GM12878 (cell line): ENCODE data around the gene PROM1. TPM values are rescaled to one million over a fixed set of nuclear protein-coding genes. Genes with fewer than 3 reads are reported as not detected.

Experiments
- ATAC-seq: fragments of 200-7000 bp; cut with Tn5 transposase; 3 replicates; pipeline ENCODE4 v1.9.1; 2020; ENCODE audit warnings: mild to moderate bottlenecking, moderate library complexity
- Bru-seq: library from RNA; stranded (reverse); fragments of 400-500 nt; gene quantifications from one replicate; lab custom pipeline; 2021; lab: Mats Ljungman, UMichigan
- BruChase-seq, 2 experiments: library from RNA; stranded (reverse); fragments of 400-500 nt; gene quantifications; one replicate each; lab custom pipeline; 2021; lab: Mats Ljungman, UMichigan
- BruUV-seq: library from RNA; stranded (reverse); fragments of 400-500 nt; replicated peaks from 2 replicates; lab custom pipeline; 2021; lab: Mats Ljungman, UMichigan
- CTCF ChIA-PET: fragments of 300-600 bp; sonication (Branson Sonifier 250); formaldehyde crosslinking; extraction: SDS; loops from one replicate; lab custom pipeline; 2021; ENCODE audit warnings: inconsistent platforms; lab: Yijun Ruan, JAX
- POLR2A ChIA-PET: fragments of 350-600 bp; formaldehyde crosslinking; extraction: SDS; loops from one replicate; lab custom pipeline; 2021; ENCODE audit warnings: inconsistent platforms; lab: Charles Lee
- RAD21 ChIA-PET: fragments of 300-600 bp; sonication (Branson Sonifier 250); formaldehyde crosslinking; loops from one replicate; lab custom pipeline; 2023; ENCODE audit warnings: antibody characterized with exemption; ENCODE audit not compliant: unreplicated experiment; lab: Charles Lee
- SMC1A ChIA-PET: fragments of 300-600 bp; sonication (Branson Sonifier 250); formaldehyde crosslinking; loops from one replicate; lab custom pipeline; 2023; ENCODE audit not compliant: unreplicated experiment, uncharacterized antibody; lab: Charles Lee
- DNase-seq: peaks from one replicate; pipeline ENCODE4 v3.0.0-alpha.2; 2011; ENCODE audit warnings: low read depth, low spot score
- FAIRE-seq: peaks from 3 replicates; lab custom pipeline; 2011; peaks lifted over from hg19 to GRCh38; lab: Jason Lieb, UNC
- H2AFZ ChIP-seq: 2 replicates; pipeline ENCODE4 v1.6.0; 2011; ENCODE audit warnings: low read depth, low read length, control low read depth; ENCODE audit not compliant: control insufficient read depth
- H3K27ac ChIP-seq: 2 replicates; pipeline ENCODE4 v1.5.1; 2011; ENCODE audit warnings: control low read depth; ENCODE audit not compliant: control insufficient read depth, insufficient read depth
- H3K27me3 ChIP-seq, 2 experiments: replicated peaks in 1 of 2; 2 replicates each; pipeline versions ENCODE4 v1.6.0 to v1.6.1; 2011; ENCODE audit warnings: low read length in 1 of 2; ENCODE audit not compliant: control insufficient read depth in 2 of 2, insufficient read depth in 2 of 2
- H3K36me3 ChIP-seq, 2 experiments: 2 replicates each; pipeline ENCODE4 v1.5.1; 2011; ENCODE audit warnings: low read length in 1 of 2; ENCODE audit not compliant: control insufficient read depth in 2 of 2, insufficient read depth in 2 of 2
- H3K4me1 ChIP-seq: 2 replicates; pipeline ENCODE4 v1.6.1; 2011; ENCODE audit warnings: mild to moderate bottlenecking, low read length, moderate library complexity, mixed read lengths; ENCODE audit not compliant: control insufficient read depth, insufficient read depth
- H3K4me2 ChIP-seq: 2 replicates; pipeline ENCODE4 v1.6.0; 2011; ENCODE audit warnings: control low read depth; ENCODE audit not compliant: control insufficient read depth, insufficient read depth
- H3K4me3 ChIP-seq: fragments of 200-600 bp; sonication (generic); 2 replicates; pipeline ENCODE4 v1.5.1; 2016
- H3K79me2 ChIP-seq: 2 replicates; pipeline ENCODE4 v1.6.0; 2011; ENCODE audit warnings: low read length; ENCODE audit not compliant: control insufficient read depth, insufficient read depth
- H3K9ac ChIP-seq: 2 replicates; pipeline ENCODE4 v1.8.0; 2011; ENCODE audit warnings: low read length, control low read depth, mixed read lengths; ENCODE audit not compliant: control insufficient read depth, insufficient read depth
- H3K9me3 ChIP-seq: replicated peaks from 3 replicates; pipeline ENCODE4 v1.5.1; 2011; ENCODE audit warnings: mild to moderate bottlenecking, low read length; ENCODE audit not compliant: control insufficient read depth, insufficient read depth
- H4K20me1 ChIP-seq: 2 replicates; pipeline ENCODE4 v1.6.0; 2011; ENCODE audit not compliant: control insufficient read depth, insufficient read depth
- SIX5 ChIP-seq: IDR thresholded peaks from 2 replicates; pipeline ENCODE4 v1.6.1; 2011; ENCODE audit warnings: mild to moderate bottlenecking, low read depth, low read length, moderate library complexity; ENCODE audit not compliant: severe bottlenecking
- SUZ12 ChIP-seq: fragments of 200-600 bp; sonication (generic); IDR thresholded peaks from one replicate; pipeline ENCODE4 v1.6.1; 2018; ENCODE audit warnings: antibody characterized with exemption, mild to moderate bottlenecking; ENCODE audit not compliant: unreplicated experiment
- WGBS: methylation state at CpG from one replicate; pipeline ENCODE4 v1.1.6; 2016; ENCODE audit warnings: low lambda C conversion rate; ENCODE audit not compliant: insufficient replicate concordance, insufficient coverage; ENCODE audit errors: missing lambda C conversion rate; 5-methylcytosine and 5-hydroxymethylcytosine counted together
- in situ Hi-C: fragments of 300-500 bp; cut with MboI; formaldehyde crosslinking; loops from 9 replicates; pipeline ENCODE4 v1.14.3; 2018; ENCODE audit warnings: mixed read lengths
- intact Hi-C: fragments of 100-400 bp; cut with micrococcal nuclease; formaldehyde crosslinking; loops from one replicate; pipeline ENCODE4 v1.14.2; 2022; ENCODE audit not compliant: unreplicated experiment
- long read RNA-seq, 2 experiments: library from polyadenylated mRNA; unstranded; transcript quantifications; one replicate each; pipeline ENCODE4 v2.0.0, GENCODE V29; 2019 to 2020
- polyA minus RNA-seq, 3 experiments: library from RNA; depleted of rRNA, polyadenylated mRNA; stranded (reverse); fragments of >200 nt; gene quantifications; 2 replicates each; pipeline ENCODE4 v1.2.3, GENCODE V29; 2011
- polyA plus RNA-seq, 11 experiments: library from polyadenylated mRNA; depleted of rRNA in 4 of 11; unstranded in 6 of 11; stranded (reverse) in 5 of 11; fragments of >200 nt; fragmentation: Nextera tagmentation in 4 of 11; fragmentation: Illumina TruSeq in 1 of 11; extraction: Ambion mirVana in 4 of 11; extraction: Trizol in 1 of 11; gene quantifications; 1 replicate in 1 of 11; 2 replicates in 10 of 11; pipeline versions ENCODE4 v1.2.1 to v1.2.3, GENCODE V29; 2011 to 2016; ENCODE audit warnings: inconsistent platforms in 2 of 11, missing spikeins in 2 of 11, low read depth in 1 of 11
- total RNA-seq, 4 experiments: library from RNA; depleted of rRNA in 3 of 4; stranded (reverse); fragments of >200 nt in 3 of 4; fragmentation: Illumina TruSeq in 1 of 4; extraction: Trizol in 1 of 4; gene quantifications; 2 replicates each; pipeline versions ENCODE4 v1.2.1 to v1.2.3, GENCODE V29; 2013 to 2021

The PROM1 gene
- 0.56 and 0.71 TPM in 2 replicates for total RNA-seq (2013; cell fraction: nucleolus; rRNA removed)
- total RNA-seq (2014; rRNA removed) (not detected in 2 replicates), total RNA-seq (2014; rRNA removed; fragmentation: Illumina TruSeq; extraction: Trizol) (not detected in 2 replicates), total RNA-seq (2021) (0.08 TPM in 1 of 2 replicates, not detected in the other), polyA plus RNA-seq (2011; rRNA removed) (0.12 TPM in 1 of 2 replicates, not detected in the other), polyA plus RNA-seq (2014; fragmentation: Illumina TruSeq; extraction: Trizol) (not detected in 2 replicates), polyA plus RNA-seq (2014; fragmentation: Nextera tagmentation; extraction: Ambion mirVana) (under 1 TPM in 1 of 2 experiments, not detected in 1; 0.31 TPM), polyA plus RNA-seq (2014; rRNA removed) (0.18 TPM in 1 of 2 replicates, not detected in the other), polyA plus RNA-seq (2016; fragmentation: Nextera tagmentation; extraction: Ambion mirVana) (not detected), polyA minus RNA-seq (2011; rRNA and poly(A)+ RNA removed) (not detected in 2 replicates), Bru-seq, nascent RNA (percentile 7 among the genes with signal in this experiment), BruChase-seq, experiment 1, labeled RNA remaining after a 6-hour chase (percentile 8 among the genes with signal in this experiment), BruChase-seq, experiment 2, labeled RNA remaining after a 2-hour chase (percentile 14 among the genes with signal in this experiment)
- not detected for polyA plus RNA-seq (2011; ENCODE audit: low read depth)
- polyA plus RNA-seq (2011; cell fraction: cytosol; rRNA removed), result not detected in 2 replicates
- 0.31 TPM in 1 of 2 replicates, not detected in the other for polyA plus RNA-seq (2011; cell fraction: nucleus; rRNA removed)
- polyA plus RNA-seq (2012), result not detected in 2 replicates
- not detected in 2 replicates for polyA minus RNA-seq (2011; cell fraction: cytosol; rRNA and poly(A)+ RNA removed)
- not detected in 2 replicates for polyA minus RNA-seq (2011; cell fraction: nucleus; rRNA and poly(A)+ RNA removed)
- long read RNA-seq, experiment 1, result 0 reads
- long read RNA-seq, experiment 2, result 0 reads

- no peaks in the 10 kb centered on the region for H3K36me3 ChIP-seq
- H3K9ac ChIP-seq, result no peak within 1 kb of the TSS
- SMC1A ChIA-PET, result no interaction called here
- H3K27ac ChIP-seq, result no peak within 1 kb of the TSS
- RAD21 ChIA-PET, result no interaction called here
- peaks cover 14 to 16% of the 10 kb centered on the region in 2 experiments for H3K27me3 ChIP-seq
- DNase-seq (no peak), FAIRE-seq (no peak), ATAC-seq (no peak)
- H4K20me1 ChIP-seq, result no peaks in the 10 kb centered on the region
- in situ Hi-C loops, result no loop called here
- no peaks in the 10 kb centered on the region for H3K79me2 ChIP-seq
- CTCF ChIA-PET, result interaction anchor here (1.1 kb wide), 1 partner anchor 99 kb away, joined by 3 read pairs; no protein-coding TSS in a partner anchor
- peaks cover 3% of the 10 kb centered on the region; the same call in 1 of the 2 replicates for H3K4me1 ChIP-seq
- peaks cover 6% of the 10 kb centered on the region; the same call in 2 of the 3 replicates for H3K9me3 ChIP-seq
- H3K4me3 ChIP-seq, result 0 out of 2 replicates have a peak within 1 kb of the TSS, but pooled peaks have one; percentile 12
- 17% methylated on average over 77 of the region's 81 CpGs for WGBS
- intact Hi-C loops, result no loop called here
- POLR2A ChIA-PET, result no interaction called here
- peak within 1 kb of the TSS; percentile 32; the same call in 1 of the 2 replicates for H3K4me2 ChIP-seq
- TF ChIP-seq SIX5 (no peak), SUZ12 (peak; percentile 98)
- BruUV-seq, result no TSS peak
- H2AFZ ChIP-seq, result no peak within 1 kb of the TSS
Measured at GRCh38 chr4:16083241-16084191, at the start of gene PROM1. TSS of gene PROM1 (minus strand) at chr4:16084023. CDS start at chr4:16075906, 8,117 bp downstream.
